WTC11 (cell line): ENCODE data around the gene SPATC1L. TPM values are rescaled to one million over a fixed set of nuclear protein-coding genes. Genes with fewer than 3 reads are reported as not detected.

ENCODE experiments used
- ATAC-seq: fragments of 200-7000 bp; cut with Tn5 transposase; 2 replicates; pipeline ENCODE4 v1.10.0; 2021; ENCODE audit warnings: mild to moderate bottlenecking, moderate library complexity
- CTCF ChIA-PET: fragments of 300-600 bp; sonication (Branson Sonifier 250); formaldehyde crosslinking; loops from one replicate; lab custom pipeline; 2021; ENCODE audit warnings: antibody characterized with exemption; lab: Charles Lee
- POLR2A ChIA-PET: fragments of 350-600 bp; sonication (Branson Sonifier 250); formaldehyde crosslinking; loops from one replicate; lab custom pipeline; 2021; ENCODE audit warnings: antibody characterized with exemption; lab: Charles Lee
- DNase-seq: peaks from one replicate; pipeline ENCODE4 v3.0.0; 2021; ENCODE audit warnings: low spot score
- H3K27ac Mint-ChIP-seq: 2 replicates; pipeline ENCODE4 v1.8.0; 2021; ENCODE audit warnings: mixed read lengths
- H3K27me3 Mint-ChIP-seq: 2 replicates; pipeline ENCODE4 v1.8.0; 2021; ENCODE audit warnings: low read depth, mild to moderate bottlenecking, moderate library complexity, mixed read lengths
- H3K36me3 Mint-ChIP-seq: 2 replicates; pipeline ENCODE4 v1.8.0; 2021; ENCODE audit warnings: mixed read lengths
- H3K4me1 Mint-ChIP-seq: 2 replicates; pipeline ENCODE4 v1.8.0; 2022; ENCODE audit warnings: mixed read lengths
- H3K4me3 Mint-ChIP-seq: 2 replicates; pipeline ENCODE4 v1.8.0; 2021; ENCODE audit warnings: mild to moderate bottlenecking, moderate library complexity, mixed read lengths
- H3K9me3 Mint-ChIP-seq: 2 replicates; pipeline ENCODE4 v1.8.0; 2021; ENCODE audit warnings: mixed read lengths
- AFF4 ChIP-seq: sonication (generic); formaldehyde crosslinking; IDR thresholded peaks from 2 replicates; pipeline ENCODE4 v1.8.1; 2023; ENCODE audit warnings: mild to moderate bottlenecking, missing genetic modification reagents, borderline replicate concordance
- AR ChIP-seq: fragments of 250-450 bp; sonication (Bioruptor Pico); IDR thresholded peaks from 2 replicates; pipeline ENCODE4 v1.9.0; 2021; ENCODE audit warnings: mild to moderate bottlenecking
- ATF3 ChIP-seq: sonication (generic); formaldehyde crosslinking; conservative IDR thresholded peaks from 2 replicates; pipeline ENCODE4 v1.8.1; 2022; ENCODE audit warnings: mild to moderate bottlenecking, missing genetic modification reagents
- E2F4 ChIP-seq: sonication (generic); formaldehyde crosslinking; IDR thresholded peaks from 2 replicates; pipeline ENCODE4 v1.8.1; 2022; ENCODE audit warnings: low read depth, mild to moderate bottlenecking, moderate library complexity, missing genetic modification reagents, borderline replicate concordance
- ELF4 ChIP-seq: sonication (generic); formaldehyde crosslinking; IDR thresholded peaks from 2 replicates; pipeline ENCODE4 v1.8.1; 2022; ENCODE audit warnings: low read depth, mild to moderate bottlenecking, moderate library complexity, missing genetic modification reagents
- ESRRA ChIP-seq: sonication (generic); formaldehyde crosslinking; IDR thresholded peaks from 2 replicates; pipeline ENCODE4 v1.8.1; 2022; ENCODE audit warnings: mild to moderate bottlenecking, missing genetic modification reagents, borderline replicate concordance
- FOXK1 ChIP-seq: sonication (generic); formaldehyde crosslinking; IDR thresholded peaks from 2 replicates; pipeline ENCODE4 v1.8.0; 2022; ENCODE audit warnings: mild to moderate bottlenecking, moderate library complexity, missing genetic modification reagents
- GRHL2 ChIP-seq: fragments of 250-450 bp; sonication (Bioruptor Pico); IDR thresholded peaks from 2 replicates; pipeline ENCODE4 v1.8.0; 2022; ENCODE audit warnings: mild to moderate bottlenecking, moderate library complexity; ENCODE audit not compliant: insufficient replicate concordance, severe bottlenecking
- HMGXB4 ChIP-seq: sonication (generic); formaldehyde crosslinking; IDR thresholded peaks from 2 replicates; pipeline ENCODE4 v1.8.1; 2023; ENCODE audit warnings: mild to moderate bottlenecking, moderate library complexity, missing genetic modification reagents
- MXD4 ChIP-seq: fragments of 250-450 bp; sonication (Bioruptor Pico); IDR thresholded peaks from 2 replicates; pipeline ENCODE4 v1.8.0; 2021; ENCODE audit warnings: mild to moderate bottlenecking, moderate library complexity, borderline replicate concordance
- RORB ChIP-seq: fragments of 250-450 bp; sonication (Bioruptor Pico); IDR thresholded peaks from 2 replicates; pipeline ENCODE4 v1.9.0; 2021; ENCODE audit warnings: mild to moderate bottlenecking
- STAT6 ChIP-seq: sonication (generic); formaldehyde crosslinking; conservative IDR thresholded peaks from 2 replicates; pipeline ENCODE4 v1.8.1; 2023; ENCODE audit warnings: mild to moderate bottlenecking, low read depth, missing genetic modification reagents, moderate library complexity
- USF1 ChIP-seq: sonication (generic); formaldehyde crosslinking; IDR thresholded peaks from 2 replicates; pipeline ENCODE4 v1.8.0; 2022; ENCODE audit warnings: mild to moderate bottlenecking, missing genetic modification reagents
- ZBTB43 ChIP-seq: sonication (generic); formaldehyde crosslinking; IDR thresholded peaks from 2 replicates; pipeline ENCODE4 v1.8.1; 2023; ENCODE audit warnings: mild to moderate bottlenecking, missing genetic modification reagents
- ZMAT4 ChIP-seq: fragments of 250-450 bp; sonication (Bioruptor Pico); IDR thresholded peaks from 2 replicates; pipeline ENCODE4 v1.9.0; 2021; ENCODE audit warnings: mild to moderate bottlenecking
- ZNF138 ChIP-seq: sonication (generic); formaldehyde crosslinking; conservative IDR thresholded peaks from 2 replicates; pipeline ENCODE4 v1.8.1; 2022; ENCODE audit warnings: mild to moderate bottlenecking, moderate library complexity, missing genetic modification reagents
- ZNF263 ChIP-seq: sonication (generic); formaldehyde crosslinking; IDR thresholded peaks from 2 replicates; pipeline ENCODE4 v1.8.1; 2022; ENCODE audit warnings: low read depth, mild to moderate bottlenecking, moderate library complexity, missing genetic modification reagents
- total RNA-seq: library from RNA; stranded (reverse); gene quantifications from 3 replicates; pipeline ENCODE4 v1.2.3, GENCODE V29; 2021

SPATC1L gene
- total RNA-seq, 1 experiment from 2014 or later, result 61.7 TPM

- H3K9me3 Mint-ChIP-seq, result no peaks in the 10 kb centered on the region
- peaks cover 11% of the 10 kb centered on the region; the same call in 1 of the 2 replicates for H3K36me3 Mint-ChIP-seq
- ATAC-seq (no peak), DNase-seq (no peak)
- H3K27me3 Mint-ChIP-seq, result no peaks in the 10 kb centered on the region
- CTCF ChIA-PET, result interaction anchor here (1.7 kb wide), 1 partner anchor 34 kb away, joined by 4 read pairs; no protein-coding TSS in a partner anchor
- H3K27ac Mint-ChIP-seq, result no peak overlapping the region; the same call in 1 of the 2 replicates
- no peak for TF ChIP-seq MXD4 (CRISPR knock-in tag)
- TF ChIP-seq GRHL2 (CRISPR knock-in tag), result no peak
- TF ChIP-seq ZNF138 (CRISPR knock-in tag), result no peak
- TF ChIP-seq ZBTB43, result no peak
- no peak for TF ChIP-seq HMGXB4 (CRISPR knock-in tag)
- TF ChIP-seq ZNF263, result no peak
- TF ChIP-seq STAT6 (CRISPR knock-in tag), result no peak
- no peak for TF ChIP-seq ELF4 (CRISPR knock-in tag)
- no peak for TF ChIP-seq E2F4
- peaks cover 28% of the 10 kb centered on the region for H3K4me1 Mint-ChIP-seq
- POLR2A ChIA-PET, result no interaction called here
- no peak overlapping the region for H3K4me3 Mint-ChIP-seq
Measured at GRCh38 chr21:46187261-46187660, 3.0 kb upstream of the SPATC1L start.

- peak overlapping the region; percentile 86 for H3K4me3 Mint-ChIP-seq
- TF ChIP-seq ZMAT4 (CRISPR knock-in tag) (no peak), ELF4 (CRISPR knock-in tag) (no peak), AR (CRISPR knock-in tag) (no peak), FOXK1 (CRISPR knock-in tag) (no peak), ESRRA (no peak), GRHL2 (CRISPR knock-in tag) (no peak), USF1 (CRISPR knock-in tag) (no peak), AFF4 (CRISPR knock-in tag) (no peak), ATF3 (no peak), RORB (CRISPR knock-in tag) (no peak)
Measured at GRCh38 chr21:46185716-46186115, 1.5 kb upstream of the SPATC1L start.

More at GRCh38 chr21:46185716-46186115, 1.5 kb upstream of the SPATC1L start:
- no peak for DNase-seq
- Mint-ChIP-seq H3K4me1 (peaks cover 28% of the 10 kb centered on the region), H3K27me3 (no peaks in the 10 kb centered on the region), H3K36me3 (peaks cover 11% of the 10 kb centered on the region; the same call in 1 of the 2 replicates), H3K27ac (peak overlapping the region; percentile 46; the same call in 1 of the 2 replicates), H3K9me3 (no peaks in the 10 kb centered on the region)
- no peak for ATAC-seq
- ChIA-PET CTCF (interaction anchor here (1.7 kb wide), 1 partner anchor 33 kb away, joined by 4 read pairs; no protein-coding TSS in a partner anchor), POLR2A (no interaction called here)
